GM19193 (cell line): ENCODE measurements around the gene RAD50.

Experiments
- POLR2A ChIP-seq: IDR thresholded peaks from 4 replicates; pipeline ENCODE4 v1.6.1; 2011; ENCODE audit not compliant: insufficient read depth, insufficient read length; ENCODE audit errors: extremely low read depth

RAD50 gene

GRCh38 chr5:132677682-132678400, 121.1 kb downstream of the RAD50 start:
- no peak for TF ChIP-seq POLR2A

- TF ChIP-seq POLR2A, result no peak
Measured at GRCh38 chr5:132678735-132679134, 122.0 kb downstream of the RAD50 start.

GRCh38 chr5:132679166-132679565, 122.4 kb downstream of the RAD50 start:
- no peak for TF ChIP-seq POLR2A

GRCh38 chr5:132679717-132680380, 123.1 kb downstream of the RAD50 start:
- TF ChIP-seq POLR2A, result no peak

- no peak for TF ChIP-seq POLR2A
Measured at GRCh38 chr5:132680780-132681475, 124.2 kb downstream of the RAD50 start.

- no peak for TF ChIP-seq POLR2A
Measured at GRCh38 chr5:132681476-132681831, 124.7 kb downstream of the RAD50 start.

GRCh38 chr5:132681983-132682382, 125.2 kb downstream of the RAD50 start:
- no peak for TF ChIP-seq POLR2A

- TF ChIP-seq POLR2A, result no peak
Measured at GRCh38 chr5:132684491-132684890, 127.7 kb downstream of the RAD50 start.

- TF ChIP-seq POLR2A, result no peak
Measured at GRCh38 chr5:132684922-132685720, 128.3 kb downstream of the RAD50 start.

GRCh38 chr5:132686193-132686592, 129.4 kb downstream of the RAD50 start:
- TF ChIP-seq POLR2A, result no peak

GRCh38 chr5:132687995-132688394, 131.2 kb downstream of the RAD50 start:
- TF ChIP-seq POLR2A, result no peak

- TF ChIP-seq POLR2A, result no peak
Measured at GRCh38 chr5:132688536-132689339, 132.0 kb downstream of the RAD50 start.

GRCh38 chr5:132689513-132689912, 132.7 kb downstream of the RAD50 start:
- no peak for TF ChIP-seq POLR2A

GRCh38 chr5:132690156-132690555, 133.4 kb downstream of the RAD50 start:
- no peak for TF ChIP-seq POLR2A
